Kidney (tissue), 14 donors: ENCODE data around the gene NALCN. TPM values are rescaled to one million over a fixed set of nuclear protein-coding genes. Genes with fewer than 3 reads are reported as not detected.

Source experiments
- DNase-seq, 5 donors: peaks; one replicate each; pipeline ENCODE4 v3.0.0-alpha.2; 2013 to 2020
- FAIRE-seq: peaks from 2 replicates; lab custom pipeline; 2012; peaks lifted over from hg19 to GRCh38; lab: Jason Lieb, UNC
- H3K27ac ChIP-seq, 2 donors: one replicate each; pipeline ENCODE4 v1.7.0; 2013; ENCODE audit warnings: low read depth in 2 of 2, low read length in 2 of 2, inconsistent platforms in 1 of 2
- H3K27me3 ChIP-seq: one replicate; pipeline ENCODE4 v1.7.1; 2013; ENCODE audit warnings: low read length, inconsistent platforms; ENCODE audit not compliant: control insufficient read depth, insufficient read depth
- H3K36me3 ChIP-seq, 3 donors: one replicate each; pipeline versions ENCODE4 v1.7.0 to v1.7.1; 2013; ENCODE audit warnings: low read length in 3 of 3, control low read depth in 1 of 3, inconsistent platforms in 1 of 3; ENCODE audit not compliant: insufficient read depth in 3 of 3, control insufficient read depth in 2 of 3
- H3K4me1 ChIP-seq, 3 donors: one replicate each; pipeline versions ENCODE4 v1.7.0 to v1.7.1; 2013; ENCODE audit warnings: low read length in 3 of 3, inconsistent platforms in 1 of 3, low read depth in 1 of 3; ENCODE audit not compliant: control insufficient read depth in 2 of 3, insufficient read depth in 2 of 3
- H3K4me3 ChIP-seq, 3 donors: one replicate each; pipeline versions ENCODE4 v1.7.0 to v1.8.1; 2013; ENCODE audit warnings: low read length in 3 of 3, control low read depth in 1 of 3, inconsistent platforms in 1 of 3
- H3K9ac ChIP-seq, 3 donors: one replicate each; pipeline versions ENCODE4 v1.7.0 to v1.7.1; 2013; ENCODE audit warnings: low read length in 3 of 3, control low read depth in 1 of 3, inconsistent platforms in 1 of 3
- H3K9me3 ChIP-seq, 3 donors: one replicate each; pipeline versions ENCODE4 v1.7.0 to v1.7.1; 2013; ENCODE audit warnings: low read length in 3 of 3, control low read depth in 1 of 3, inconsistent platforms in 1 of 3; ENCODE audit not compliant: control insufficient read depth in 2 of 3, insufficient read depth in 1 of 3
- CTCF ChIP-seq: IDR thresholded peaks from 3 replicates; pipeline ENCODE4 v1.5.1; 2012; ENCODE audit warnings: mild to moderate bottlenecking, moderate library complexity, borderline replicate concordance; ENCODE audit not compliant: insufficient read depth; ENCODE audit errors: extremely low read depth
- intact Hi-C: fragments of 100-400 bp; cut with DNase I; formaldehyde crosslinking; loops from one replicate; pipeline ENCODE4 v1.11.1; 2022
- polyA plus RNA-seq: library from polyadenylated mRNA; stranded (reverse); fragments of 350-450 nt; fragmentation: Illumina TruSeq; extraction: RNeasy Lipid Tissue Mini Kit (QIAGEN cat#74804); gene quantifications from one replicate; pipeline ENCODE4 v1.2.3, GENCODE V29; 2014; ENCODE audit warnings: low read depth, low replicate concordance; ENCODE audit not compliant: insufficient read depth
- total RNA-seq: library from RNA; stranded (reverse); fragmentation: NEBNext Ultra II Directional; extraction: Animal tissue kit (Norgen Biotek cat#: 25700); gene quantifications from one replicate; pipeline ENCODE4 v1.2.1, GENCODE V29; 2021
- donor health status: control.
- donor health status: control.
- donor health status: control.
- donor health status: control.
- donor health status: control.
- donor health status: DM: yes; HTN: yes; CAD: no.
- donor health status: Normal renal cell carcinoma (clear cell type).

NALCN gene
- total and polyA plus RNA-seq, 2 donors from 2014 or later, result 0.43 to 2.4 TPM

DNA sequence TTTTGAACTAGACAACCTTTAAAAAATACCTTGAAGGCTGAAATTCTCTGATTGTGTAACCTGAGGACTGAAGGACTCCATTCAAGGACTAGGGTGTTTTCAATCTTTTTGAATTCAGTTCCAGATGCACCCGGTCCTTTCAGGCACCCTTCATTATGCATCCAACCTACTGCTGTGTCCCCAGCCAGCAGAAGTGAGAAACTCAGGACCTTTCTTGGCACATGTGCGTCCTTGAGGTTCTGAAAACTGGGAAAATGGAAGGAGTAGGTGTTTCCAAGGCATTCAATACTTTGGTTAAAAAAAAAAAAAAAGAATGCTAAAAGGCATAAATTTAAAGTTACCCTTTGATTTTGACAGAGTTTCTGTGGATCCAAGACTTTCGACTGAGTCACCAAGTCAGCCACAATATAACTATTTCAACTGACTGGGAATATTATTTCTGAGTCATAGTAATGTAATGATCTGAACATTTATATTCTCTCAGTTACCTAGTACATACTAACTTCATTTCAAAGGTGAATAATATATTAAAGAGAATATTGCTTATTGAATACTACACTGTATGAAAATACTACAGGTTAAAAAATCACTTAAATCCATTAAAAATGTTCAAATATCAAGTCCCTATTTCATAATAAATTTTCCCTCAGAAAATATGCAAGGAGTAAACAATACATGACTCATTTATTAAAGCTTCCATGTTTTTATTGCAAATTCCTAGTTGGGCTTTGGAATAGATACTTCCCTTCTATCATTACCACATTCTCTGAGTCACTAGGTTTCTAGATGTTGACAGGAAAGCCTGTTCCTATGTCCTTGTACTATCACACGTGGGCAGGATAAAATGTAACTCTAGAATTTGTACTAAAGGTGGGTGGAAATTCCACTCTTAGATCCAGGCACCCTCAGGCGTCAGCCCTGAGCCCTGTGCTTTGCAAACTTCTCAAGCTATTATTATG is 33.8 kb upstream of the NALCN start:
- no peaks in the 10 kb centered on the region for H3K27me3 ChIP-seq
- H3K27ac ChIP-seq, result no peak overlapping the region
- no peaks in the 10 kb centered on the region for H3K9me3 ChIP-seq
- H3K4me1 ChIP-seq, result no peaks in the 10 kb centered on the region
- intact Hi-C loops, result no loop called here
- H3K36me3 ChIP-seq, result no peaks in the 10 kb centered on the region
- H3K9ac ChIP-seq, result no peak overlapping the region
- DNase-seq (no peak), FAIRE-seq (peak; percentile 11)
- no peak for TF ChIP-seq CTCF
- no peak overlapping the region for H3K4me3 ChIP-seq

DNA sequence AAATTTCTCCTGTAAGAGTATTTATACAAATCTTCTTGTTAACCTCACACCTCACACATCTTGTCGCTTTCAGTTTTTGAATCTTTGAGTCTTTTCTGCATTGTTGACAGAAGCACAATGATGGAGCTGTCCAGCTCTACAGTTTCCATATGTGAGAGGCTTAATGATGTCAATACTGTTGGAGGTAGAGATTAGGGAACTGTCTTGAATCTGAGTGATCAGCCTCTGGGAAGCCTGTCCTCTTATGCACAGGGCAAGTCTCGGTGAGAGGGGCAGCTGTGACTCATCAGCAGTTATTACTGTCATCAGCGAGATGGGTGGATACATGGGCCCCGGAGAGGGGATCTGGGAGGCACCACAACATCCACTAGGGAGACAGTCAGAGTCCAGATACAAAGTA is 31.5 kb upstream of the NALCN start:
- Histone ChIP-seq H3K36me3 (no peaks in the 10 kb centered on the region), H3K9ac (no peak overlapping the region), H3K27ac (no peak overlapping the region), H3K4me3 (no peak overlapping the region), H3K9me3 (no peaks in the 10 kb centered on the region), H3K4me1 (no peaks in the 10 kb centered on the region), H3K27me3 (no peaks in the 10 kb centered on the region)
- no peak for TF ChIP-seq CTCF
- DNase-seq (peak in 2 of 5 donors; percentile 11 to 12), FAIRE-seq (no peak)
- intact Hi-C loops, result no loop called here

DNA sequence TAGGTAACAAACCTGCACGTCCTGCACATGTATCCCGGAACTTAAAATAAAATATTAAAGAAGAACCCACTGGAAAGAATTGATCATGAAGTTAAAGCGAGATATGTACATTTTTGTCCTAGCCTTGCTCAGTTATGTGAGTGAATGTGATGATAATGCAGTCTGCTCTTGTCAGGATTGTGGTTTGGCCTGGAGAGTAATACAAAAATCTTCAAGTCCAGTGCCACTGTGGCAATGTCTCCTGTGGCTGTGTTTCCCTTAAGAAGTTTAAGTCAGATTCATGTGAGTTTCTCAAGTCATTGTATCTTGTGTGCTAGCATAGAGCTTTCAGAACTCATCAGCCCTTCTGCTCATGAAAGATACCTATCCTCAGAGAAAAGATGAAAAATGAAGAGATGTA is 18.2 kb upstream of the NALCN start:
- H3K36me3 ChIP-seq, result no peaks in the 10 kb centered on the region
- H3K4me1 ChIP-seq, result no peaks in the 10 kb centered on the region
- no peak overlapping the region for H3K4me3 ChIP-seq
- H3K9ac ChIP-seq, result no peak overlapping the region
- no peaks in the 10 kb centered on the region for H3K27me3 ChIP-seq
- no peak overlapping the region for H3K27ac ChIP-seq
- TF ChIP-seq CTCF, result no peak
- DNase-seq (no peak), FAIRE-seq (no peak)
- intact Hi-C loops, result no loop called here
- H3K9me3 ChIP-seq, result no peaks in the 10 kb centered on the region
